Heart left ventricle (tissue), 13 donors: ENCODE results near the gene RND3.

Experiments
- CTCF ChIP-seq, 12 donors: fragments of 200-600 bp; sonication (generic) in 4 of 12; IDR thresholded peaks; one replicate each; pipeline versions ENCODE4 v1.5.0 to v1.8.0; 2018 to 2022; ENCODE audit warnings: antibody characterized with exemption in 12 of 12, mild to moderate bottlenecking in 5 of 12
- POLR2A ChIP-seq, 2 donors: fragments of 450-650 bp; IDR thresholded peaks; one replicate each; pipeline ENCODE4 v1.6.1; 2017; ENCODE audit warnings: antibody characterized with exemption in 2 of 2, mild to moderate bottlenecking in 2 of 2, moderate library complexity in 2 of 2
- donor health status: ischemic (EF 13 %, LVEDD 7.1; RV severe dilation, severe dysfunction).
- donor health status: DM: no; HTN: yes; CAD: no.
- donor health status: DM: no; HTN: no; CAD: no.
- donor health status: ischemic (EF 25% LVEDD 6.9; RV normal size, moderate dysfunction).
- donor health status: ischemic (EF 25% LVEDD 5.7; RV mildly dilated, moderate dysfunction).
- donor health status: ischemic (EF 35%, LVEDD 5.7; RV mildly dilated, moderate dysfunction).
- donor health status: nonischemic (EF 11% LVEDD 7.7; RV severe dilation, severe dysfunction).
- donor health status: DM: yes; HTN: yes; CAD: no.
- donor health status: PGD.
- donor health status: ischemic (EF 29% LVEDD 5.4; RV normal size, mild dysfunction).
- donor health status: nonischemic (EF 23%, LVEDD 6.1; RV moderate dilation, normal function).

- TF ChIP-seq CTCF (IDR thresholded peaks at IDR 0.05) (no peak), POLR2A (IDR thresholded peaks at IDR 0.05) (no peak)
Observed at GRCh38 chr2:150441784-150442183, 45.7 kb downstream of the RND3 start.
